H1 (cell line): ENCODE measurements around the gene IKZF1. TPM values are rescaled to one million over a fixed set of nuclear protein-coding genes. Genes with fewer than 3 reads are reported as not detected.
A peak's percentile ranks its signal among the peaks of the same experiment; 100 is the strongest.

Experiments used
- CTCF ChIA-PET: fragments of 300-600 bp; sonication (Branson Sonifier 250); formaldehyde crosslinking; loops from one replicate; lab custom pipeline; 2021; ENCODE audit not compliant: partially characterized antibody; lab: Charles Lee
- POLR2A ChIA-PET: fragments of 300-600 bp; sonication (Branson Sonifier 250); formaldehyde crosslinking; loops from one replicate; lab custom pipeline; 2021; ENCODE audit warnings: inconsistent platforms; ENCODE audit not compliant: partially characterized antibody; lab: Charles Lee
- DNase-seq, 2 experiments: peaks; one replicate each; pipeline versions ENCODE4 v3.0.0 to v3.0.0-alpha.2; 2010 to 2022; ENCODE audit warnings: low spot score in 2 of 2, low read depth in 1 of 2, mixed read lengths in 1 of 2
- FAIRE-seq: peaks from 2 replicates; lab custom pipeline; 2011; peaks lifted over from hg19 to GRCh38; lab: Jason Lieb, UNC
- H2AFZ ChIP-seq: 2 replicates; pipeline ENCODE4 v1.8.1; 2012; ENCODE audit warnings: low read length, inconsistent platforms
- H2AK5ac ChIP-seq: 2 replicates; pipeline ENCODE4 v1.6.1; 2013; ENCODE audit warnings: low read depth, low read length
- H2BK120ac ChIP-seq: replicated peaks from 2 replicates; pipeline ENCODE3; 2013; ENCODE audit warnings: low read depth, low read length, inconsistent platforms
- H2BK12ac ChIP-seq: 2 replicates; pipeline ENCODE4 v1.6.1; 2013; ENCODE audit warnings: low read depth, low read length
- H2BK15ac ChIP-seq: 2 replicates; pipeline ENCODE4 v1.6.1; 2013; ENCODE audit warnings: low read length
- H2BK20ac ChIP-seq: 2 replicates; pipeline ENCODE4 v1.6.1; 2013; ENCODE audit warnings: low read length
- H2BK5ac ChIP-seq: 2 replicates; pipeline ENCODE4 v1.6.1; 2013; ENCODE audit warnings: low read depth, low read length
- H3K14ac ChIP-seq: 2 replicates; pipeline ENCODE4 v1.6.1; 2013; ENCODE audit warnings: inconsistent platforms; ENCODE audit not compliant: insufficient read length
- H3K18ac ChIP-seq: 2 replicates; pipeline ENCODE4 v1.6.1; 2013; ENCODE audit warnings: low read length; ENCODE audit errors: extremely low read depth
- H3K23ac ChIP-seq: 2 replicates; pipeline ENCODE4 v1.6.1; 2013; ENCODE audit warnings: inconsistent platforms; ENCODE audit not compliant: insufficient read length
- H3K23me2 ChIP-seq: 2 replicates; pipeline ENCODE4 v1.6.1; 2013; ENCODE audit warnings: low read depth, low read length
- H3K27ac ChIP-seq: 2 replicates; pipeline ENCODE4 v1.6.1; 2011; ENCODE audit warnings: low read depth, low read length, inconsistent platforms
- H3K27me3 ChIP-seq, 4 experiments: replicated peaks in 1 of 4; 1 replicate in 1 of 4; 2 replicates in 3 of 4; pipeline versions ENCODE4 v1.6.1 to v1.8.1; 2011 to 2013; ENCODE audit warnings: low read length in 3 of 4, mild to moderate bottlenecking in 3 of 4, inconsistent platforms in 2 of 4, mixed read lengths in 2 of 4, moderate library complexity in 1 of 4; ENCODE audit not compliant: control insufficient read depth in 3 of 4, insufficient read depth in 3 of 4; ENCODE audit errors: extremely low read depth in 1 of 4
- H3K36me3 ChIP-seq, 4 experiments: 2 replicates each; pipeline versions ENCODE4 v1.6.1 to v1.8.1; 2011 to 2013; ENCODE audit warnings: mild to moderate bottlenecking in 4 of 4, low read length in 3 of 4, moderate library complexity in 2 of 4, control low read depth in 1 of 4, inconsistent platforms in 1 of 4; ENCODE audit not compliant: insufficient read depth in 4 of 4, control insufficient read depth in 2 of 4
- H3K4ac ChIP-seq: replicated peaks from 2 replicates; pipeline ENCODE3; 2013; ENCODE audit warnings: low read length, low read depth, mixed read lengths, inconsistent platforms; ENCODE audit not compliant: insufficient read length
- H3K4me1 ChIP-seq, 4 experiments: replicated peaks in 1 of 4; 1 replicate in 1 of 4; 2 replicates in 3 of 4; pipeline versions ENCODE4 v1.6.1 to v1.8.1; 2011 to 2013; ENCODE audit warnings: low read length in 3 of 4, inconsistent platforms in 2 of 4, mixed read lengths in 1 of 4; ENCODE audit not compliant: insufficient read depth in 4 of 4, control insufficient read depth in 3 of 4
- H3K4me2 ChIP-seq, 2 experiments: 2 replicates each; pipeline versions ENCODE4 v1.6.1 to v1.8.1; 2011 to 2013; ENCODE audit warnings: low read depth in 2 of 2, low read length in 2 of 2, control low read depth in 1 of 2, inconsistent platforms in 1 of 2, mild to moderate bottlenecking in 1 of 2; ENCODE audit not compliant: insufficient read depth in 1 of 2
- H3K4me3 ChIP-seq, 4 experiments: fragments of 200-600, 300-600 bp in 1 of 4; sonication (generic), shearing (Covaris generic), sonication (Bioruptor Twin) in 1 of 4; 2 replicates each; pipeline versions ENCODE4 v1.5.1 to v1.8.1; 2011 to 2016; ENCODE audit warnings: low read length in 4 of 4, low read depth in 3 of 4, control low read depth in 2 of 4, inconsistent platforms in 2 of 4, mild to moderate bottlenecking in 2 of 4, mixed read lengths in 1 of 4, moderate library complexity in 1 of 4; ENCODE audit not compliant: insufficient read depth in 2 of 4; ENCODE audit errors: extremely low read depth in 1 of 4
- H3K56ac ChIP-seq: replicated peaks from 2 replicates; pipeline ENCODE3; 2013; ENCODE audit warnings: low read depth, mild to moderate bottlenecking, mixed read lengths, low read length, inconsistent platforms; ENCODE audit not compliant: insufficient read length
- H3K79me1 ChIP-seq: 2 replicates; pipeline ENCODE4 v1.6.1; 2013; ENCODE audit warnings: low read depth, low read length, control low read depth
- H3K79me2 ChIP-seq, 2 experiments: 2 replicates each; pipeline versions ENCODE4 v1.6.1 to v1.8.1; 2012 to 2013; ENCODE audit warnings: low read length in 2 of 2, mild to moderate bottlenecking in 2 of 2, inconsistent platforms in 1 of 2; ENCODE audit not compliant: insufficient read depth in 2 of 2, control insufficient read depth in 1 of 2
- H3K9ac ChIP-seq, 4 experiments: replicated peaks in 1 of 4; 1 replicate in 1 of 4; 2 replicates in 3 of 4; pipeline versions ENCODE4 v1.6.1 to v1.8.1; 2011 to 2013; ENCODE audit warnings: low read depth in 3 of 4, low read length in 3 of 4, control low read depth in 2 of 4, mild to moderate bottlenecking in 2 of 4, moderate library complexity in 2 of 4, inconsistent platforms in 1 of 4; ENCODE audit errors: extremely low read depth in 1 of 4
- H3K9me3 ChIP-seq, 2 experiments: 2 replicates each; pipeline versions ENCODE4 v1.6.1 to v1.8.1; 2012 to 2013; ENCODE audit warnings: mild to moderate bottlenecking in 2 of 2, moderate library complexity in 2 of 2, control low read depth in 1 of 2, inconsistent platforms in 1 of 2, low read depth in 1 of 2, low read length in 1 of 2, mixed read lengths in 1 of 2; ENCODE audit not compliant: insufficient read depth in 2 of 2
- H4K20me1 ChIP-seq, 2 experiments: replicated peaks in 1 of 2; 2 replicates each; pipeline versions ENCODE3 to v1.8.1; 2011 to 2013; ENCODE audit warnings: inconsistent platforms in 2 of 2, low read length in 2 of 2, mild to moderate bottlenecking in 1 of 2; ENCODE audit not compliant: insufficient read depth in 2 of 2, control insufficient read depth in 1 of 2
- H4K5ac ChIP-seq: 2 replicates; pipeline ENCODE4 v1.6.1; 2013; ENCODE audit warnings: low read length, low read depth, mixed read lengths, inconsistent platforms; ENCODE audit not compliant: insufficient read length
- H4K8ac ChIP-seq: 2 replicates; pipeline ENCODE4 v1.8.0; 2013; ENCODE audit warnings: mild to moderate bottlenecking, moderate library complexity, low read length, inconsistent platforms; ENCODE audit not compliant: insufficient read depth; ENCODE audit errors: extremely low read depth
- H4K91ac ChIP-seq: replicated peaks from 2 replicates; pipeline ENCODE3; 2013; ENCODE audit warnings: low read length, mixed read lengths, inconsistent platforms; ENCODE audit not compliant: insufficient read length
- HDAC2 ChIP-seq, 2 experiments: fragments of 300-600 bp in 1 of 2; sonication (generic) in 1 of 2; IDR thresholded peaks; 2 replicates each; pipeline ENCODE4 v1.6.1; 2011 to 2012; ENCODE audit warnings: low read depth in 2 of 2, low read length in 2 of 2, mild to moderate bottlenecking in 2 of 2, moderate library complexity in 2 of 2, borderline replicate concordance in 1 of 2, inconsistent platforms in 1 of 2
- TEAD4 ChIP-seq: IDR thresholded peaks from 2 replicates; pipeline ENCODE4 v1.6.1; 2012; ENCODE audit warnings: low read depth, low read length, inconsistent platforms, mixed read lengths
- WGBS, 2 experiments: shearing (Covaris generic) in 1 of 2; methylation state at CpG; one replicate each; pipeline versions ENCODE4 v1.1.6 to v1.1.7; 2013 to 2015; ENCODE audit warnings: low lambda C conversion rate in 2 of 2, mixed read lengths in 2 of 2, inconsistent platforms in 1 of 2, low coverage in 1 of 2, missing lambda C conversion rate in 1 of 2; ENCODE audit not compliant: insufficient replicate concordance in 2 of 2, insufficient coverage in 1 of 2, insufficient read length in 1 of 2; ENCODE audit errors: extremely low coverage in 1 of 2, missing lambda C conversion rate in 1 of 2; 5-methylcytosine and 5-hydroxymethylcytosine counted together
- polyA plus RNA-seq, 7 experiments: library from polyadenylated mRNA; depleted of rRNA in 3 of 7; stranded (reverse) in 5 of 7; unstranded in 2 of 7; fragments of >200 nt in 5 of 7; fragments of 200-250 nt in 2 of 7; gene quantifications; 1 replicate in 5 of 7; 2 replicates in 1 of 7; 4 replicates in 1 of 7; pipeline versions ENCODE4 v1.2.1 to v1.2.3, GENCODE V29; 2011 to 2013; ENCODE audit warnings: missing spikeins in 2 of 7, mixed read lengths in 2 of 7
- total RNA-seq: library from RNA; stranded (reverse); fragmentation: NEBNext Ultra II Directional; extraction: Animal tissue kit (Norgen Biotek cat#: 25700); gene quantifications from 2 replicates; pipeline ENCODE4 v1.2.1, GENCODE V29; 2021

The IKZF1 gene
- total and polyA plus RNA-seq, 2 of the 8 experiments (the other 6 are each of a cell fraction or from before 2014, with no cell fraction given) = 0.74 to 1.5 TPM

GRCh38 chr7:50362712-50363282 is 58.3 kb downstream of the IKZF1 start:
- Histone ChIP-seq H3K9ac (no peak overlapping the region), H2BK20ac (no peak overlapping the region), H4K5ac (no peak overlapping the region), H2BK15ac (no peak overlapping the region), H3K4ac (no peak overlapping the region), H3K18ac (no peak overlapping the region), H3K4me3 (no peak overlapping the region), H4K91ac (peak overlapping the region; percentile 67), H2BK12ac (peak overlapping the region; percentile 95; the same call in 1 of the 2 replicates), H3K36me3 (no peaks in the 10 kb centered on the region), H3K4me2 (no peak overlapping the region), H4K20me1 (no peaks in the 10 kb centered on the region), H3K9me3 (no peaks in the 10 kb centered on the region), H4K8ac (no peak overlapping the region), H3K79me1 (no peaks in the 10 kb centered on the region), H2BK120ac (no peak overlapping the region), H2AFZ (no peak overlapping the region), H3K23ac (no peak overlapping the region), H2BK5ac (no peak overlapping the region), H3K27ac (no peak overlapping the region), H3K56ac (no peak overlapping the region), H3K14ac (no peak overlapping the region), H3K27me3 (no peaks in the 10 kb centered on the region), H3K79me2 (no peaks in the 10 kb centered on the region), H3K23me2 (no peaks in the 10 kb centered on the region), H2AK5ac (no peak overlapping the region), H3K4me1 (no peaks in the 10 kb centered on the region)
- WGBS, 2 experiments = 78% methylated on average over 6 of the region's 6 CpGs; no CpG with 5 or more reads in 1 of the 2 experiments
- TF ChIP-seq HDAC2 (IDR thresholded peaks at IDR 0.05; ENCODE audit: borderline replicate concordance in 1 of 2, low read depth in 2 of 2, low read length in 2 of 2) = no peak
- TF ChIP-seq TEAD4 = peak; percentile 68
- ChIA-PET CTCF (interaction anchor here (0.7 to 1.7 kb wide), 7 partner anchors 13 to 220 kb away, joined by 3 to 7 read pairs (median 4); no protein-coding TSS in a partner anchor), POLR2A (no interaction called here)
- DNase-seq = no peak
- FAIRE-seq = no peak
